HL-60/S4 treated with phorbol 12-myristate 13-acetate at 8.2 ng/mL for 4 days and 3 days (cell line): ENCODE data around the gene NBEA.

ENCODE experiments used
- in situ Hi-C: fragments of 300-500 bp; cut with MboI; formaldehyde crosslinking; loops from 2 replicates; pipeline ENCODE4 v1.15.0; 2022; ENCODE audit warnings: low sequenced_read_pairs

NBEA gene

GRCh38 chr13:35697186-35697730 is 755.2 kb downstream of the NBEA start:
- in situ Hi-C loops, result no loop called here

GRCh38 chr13:35698911-35699576 is 757.0 kb downstream of the NBEA start:
- in situ Hi-C loops, result no loop called here

GRCh38 chr13:35699825-35700510 is 757.9 kb downstream of the NBEA start:
- in situ Hi-C loops, result no loop called here

GRCh38 chr13:35700671-35701070 is 758.6 kb downstream of the NBEA start:
- in situ Hi-C loops, result no loop called here

- in situ Hi-C loops, result no loop called here
Observed at GRCh38 chr13:35702316-35702715, 760.2 kb downstream of the NBEA start.

- in situ Hi-C loops, result no loop called here
Observed at GRCh38 chr13:35703061-35703460, 761.0 kb downstream of the NBEA start.

- in situ Hi-C loops, result no loop called here
Observed at GRCh38 chr13:35704331-35704730, 762.3 kb downstream of the NBEA start.

- in situ Hi-C loops, result no loop called here
Observed at GRCh38 chr13:35706281-35706680, 764.2 kb downstream of the NBEA start.

GRCh38 chr13:35706721-35707120 is 764.7 kb downstream of the NBEA start:
- in situ Hi-C loops, result no loop called here

- in situ Hi-C loops, result no loop called here
Observed at GRCh38 chr13:35711909-35712308, 769.8 kb downstream of the NBEA start.

- in situ Hi-C loops, result no loop called here
Observed at GRCh38 chr13:35712907-35713761, 771.1 kb downstream of the NBEA start.

- in situ Hi-C loops, result no loop called here
Observed at GRCh38 chr13:35714121-35714520, 772.1 kb downstream of the NBEA start.

GRCh38 chr13:35714588-35715377 is 772.7 kb downstream of the NBEA start:
- in situ Hi-C loops, result no loop called here

- in situ Hi-C loops, result no loop called here
Observed at GRCh38 chr13:35716186-35716585, 774.1 kb downstream of the NBEA start.

- in situ Hi-C loops, result no loop called here
Observed at GRCh38 chr13:35716729-35717128, 774.7 kb downstream of the NBEA start.

- in situ Hi-C loops, result no loop called here
Observed at GRCh38 chr13:35718084-35718483, 776.0 kb downstream of the NBEA start.

- in situ Hi-C loops, result no loop called here
Observed at GRCh38 chr13:35720290-35720689, 778.2 kb downstream of the NBEA start.

GRCh38 chr13:35720690-35721554 is 778.9 kb downstream of the NBEA start:
- in situ Hi-C loops, result no loop called here
